GM12872 (cell line): ENCODE data around the gene ATP5PB.

Experiments
- TF ChIP-seq, protein P1 (sequence below): IDR thresholded peaks from 3 replicates; pipeline ENCODE4 v1.5.1; 2011; ENCODE audit warnings: low read depth, mild to moderate bottlenecking, low read length, moderate library complexity; ENCODE audit not compliant: insufficient read depth

ATP5PB gene

DNA sequence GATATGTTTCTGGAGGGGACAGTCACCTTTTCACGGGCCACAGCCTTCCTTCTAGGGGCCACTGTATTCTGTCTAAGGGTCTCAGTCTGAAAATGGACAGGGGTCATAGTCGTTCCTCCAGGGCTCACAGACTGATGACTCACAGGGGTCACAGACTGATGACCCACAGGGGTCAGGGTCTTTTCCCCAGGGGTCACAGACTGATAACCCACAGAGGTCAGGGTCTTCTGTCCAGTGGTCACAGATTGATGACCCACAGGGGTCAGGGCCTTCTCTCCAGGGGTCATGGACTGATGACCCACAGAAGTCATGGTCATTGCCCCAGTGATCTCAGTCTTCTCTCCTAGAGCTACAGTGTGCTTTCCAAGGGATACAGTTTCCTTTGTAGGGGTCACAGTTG, 34.5 kb upstream of the ATP5PB start:
- TF ChIP-seq, protein P1, sequence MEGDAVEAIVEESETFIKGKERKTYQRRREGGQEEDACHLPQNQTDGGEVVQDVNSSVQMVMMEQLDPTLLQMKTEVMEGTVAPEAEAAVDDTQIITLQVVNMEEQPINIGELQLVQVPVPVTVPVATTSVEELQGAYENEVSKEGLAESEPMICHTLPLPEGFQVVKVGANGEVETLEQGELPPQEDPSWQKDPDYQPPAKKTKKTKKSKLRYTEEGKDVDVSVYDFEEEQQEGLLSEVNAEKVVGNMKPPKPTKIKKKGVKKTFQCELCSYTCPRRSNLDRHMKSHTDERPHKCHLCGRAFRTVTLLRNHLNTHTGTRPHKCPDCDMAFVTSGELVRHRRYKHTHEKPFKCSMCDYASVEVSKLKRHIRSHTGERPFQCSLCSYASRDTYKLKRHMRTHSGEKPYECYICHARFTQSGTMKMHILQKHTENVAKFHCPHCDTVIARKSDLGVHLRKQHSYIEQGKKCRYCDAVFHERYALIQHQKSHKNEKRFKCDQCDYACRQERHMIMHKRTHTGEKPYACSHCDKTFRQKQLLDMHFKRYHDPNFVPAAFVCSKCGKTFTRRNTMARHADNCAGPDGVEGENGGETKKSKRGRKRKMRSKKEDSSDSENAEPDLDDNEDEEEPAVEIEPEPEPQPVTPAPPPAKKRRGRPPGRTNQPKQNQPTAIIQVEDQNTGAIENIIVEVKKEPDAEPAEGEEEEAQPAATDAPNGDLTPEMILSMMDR, result no peak

- TF ChIP-seq, protein P1, result no peak
Observed at GRCh38 chr1:111415461-111415860, 33.8 kb upstream of the ATP5PB start.

GRCh38 chr1:111417755-111418154, 31.5 kb upstream of the ATP5PB start:
- TF ChIP-seq, protein P1, result no peak

DNA sequence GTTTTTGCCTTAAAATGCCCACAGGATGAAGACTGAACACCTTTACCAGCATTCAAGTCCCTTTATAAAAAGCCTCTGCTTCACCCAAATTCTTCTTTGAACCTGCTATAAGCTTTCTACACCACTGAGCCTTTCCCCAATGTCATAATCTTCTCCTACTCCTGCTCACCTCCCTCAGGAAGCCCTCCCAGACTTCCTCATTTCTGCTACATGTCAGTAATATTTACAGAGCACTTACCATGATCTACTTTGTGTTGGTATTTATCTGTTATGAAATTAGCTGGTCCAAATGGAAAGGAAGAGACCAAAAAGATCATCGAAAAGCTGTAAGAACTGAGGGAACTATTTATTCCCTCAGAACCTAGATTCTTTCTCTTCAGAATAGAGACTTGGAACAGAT, 30.2 kb upstream of the ATP5PB start:
- TF ChIP-seq, protein P1, result no peak

DNA sequence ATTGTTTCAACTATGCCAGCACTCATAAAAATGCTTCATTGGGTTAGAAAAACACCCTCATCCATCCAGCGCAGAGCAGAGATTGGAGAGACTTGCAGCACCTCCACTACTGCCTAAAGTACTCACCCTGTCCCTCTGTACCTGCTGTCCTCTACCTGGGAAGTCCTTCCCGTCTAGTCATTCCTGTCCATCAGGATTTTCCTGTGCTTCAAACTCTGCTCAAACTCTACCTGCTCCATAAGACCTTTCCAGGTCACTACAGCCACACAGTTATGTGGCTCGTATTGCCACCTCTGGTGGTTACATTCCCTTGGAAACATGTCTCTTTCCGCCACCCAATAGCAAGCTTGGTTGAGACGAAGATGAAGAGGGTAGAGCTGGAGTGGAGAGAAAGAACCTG, 28.9 kb upstream of the ATP5PB start:
- TF ChIP-seq, protein P1, result no peak

DNA sequence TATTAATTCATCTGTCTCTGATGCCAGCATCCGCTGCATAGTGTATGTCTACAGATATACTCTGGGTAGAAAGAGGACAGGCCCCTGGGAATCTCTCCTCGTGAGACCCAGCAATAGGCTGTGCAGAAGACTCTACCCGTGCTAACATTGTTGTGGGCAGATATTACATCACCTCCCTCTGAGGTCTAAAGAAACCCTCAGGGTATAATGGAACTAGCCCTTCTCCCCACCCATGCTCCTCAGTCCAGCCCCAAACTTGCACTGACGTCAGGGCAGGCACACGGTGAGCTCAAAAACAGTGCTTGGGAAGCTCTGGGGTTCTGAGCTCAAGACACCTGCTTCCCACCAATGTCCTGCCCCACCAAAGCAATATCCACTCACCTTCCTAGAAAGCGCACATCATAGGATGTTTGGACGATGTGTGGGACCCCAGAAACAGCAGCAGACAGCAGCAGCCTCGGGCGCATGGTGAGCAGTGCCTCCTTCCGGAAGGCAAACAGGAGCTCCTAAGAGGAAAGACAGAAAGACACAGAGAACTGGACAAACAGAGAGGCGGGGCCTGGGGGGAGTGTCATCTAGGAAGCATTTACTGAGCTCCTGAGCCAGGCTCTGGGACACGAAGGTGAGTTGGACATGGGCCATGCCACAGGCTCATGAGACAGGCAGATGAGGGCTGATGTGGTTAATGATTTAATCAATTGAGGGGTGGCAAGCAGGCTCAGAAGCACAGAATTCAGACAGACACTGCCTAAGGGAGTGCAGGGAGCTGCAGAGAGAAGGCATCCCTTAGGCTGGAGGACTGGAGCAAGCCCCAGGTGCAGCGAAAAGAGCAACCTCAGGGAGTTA, 26.5 kb upstream of the ATP5PB start:
- TF ChIP-seq, protein P1, result no peak

GRCh38 chr1:111424281-111424680, 25.0 kb upstream of the ATP5PB start:
- TF ChIP-seq, protein P1, result no peak
